ENCODE data around the gene ALDOC.
A peak's percentile ranks its signal among the peaks of the same experiment; 100 is the strongest.

DNA sequence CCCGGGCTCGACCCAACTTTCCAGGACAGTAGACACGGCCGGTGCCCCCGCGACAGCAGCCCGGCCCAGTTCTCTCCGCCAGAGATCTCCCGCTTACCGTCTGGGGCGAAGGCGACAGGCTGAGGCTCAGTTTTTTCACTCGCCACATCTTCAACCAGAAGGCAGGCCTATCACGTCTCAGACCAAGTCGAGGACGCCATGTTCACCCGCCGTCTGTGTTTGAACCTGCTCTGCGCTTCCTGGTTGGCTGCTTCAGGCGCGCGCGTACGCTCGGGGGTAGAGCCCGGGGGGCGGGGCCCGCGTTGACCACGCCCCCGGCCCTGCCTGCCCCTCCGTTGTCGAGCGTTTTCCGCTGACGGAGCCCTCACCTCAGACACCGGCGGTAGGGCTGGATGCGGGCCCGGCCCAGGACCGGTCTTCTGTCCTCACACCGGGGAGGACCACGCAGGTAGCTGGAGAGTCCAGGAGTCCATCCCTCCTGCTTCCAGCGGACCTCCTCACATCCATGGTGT lies 22.2 kb upstream of the ALDOC start, which contains the start of gene SPAG5:
- TF ChIP-seq POLR2A (IDR thresholded peaks at IDR 0.05; ENCODE audit: low read length) (peak; percentile 99), GATA1 (IDR thresholded peaks at IDR 0.05; ENCODE audit: low read depth, low read length) (no peak)

Data from erythroblast (primary cell).